ENCODE results near the gene ERBB3.
A peak's percentile ranks its signal among the peaks of the same experiment; 100 is the strongest.
"Not testable (repeated sequence)": the region's sequence is repeated elsewhere in the genome, so short reads cannot be mapped to it uniquely, and the experiment has no call there.

ERBB3 gene

GRCh38 chr12:56116267-56117081 lies 36.5 kb downstream of the ERBB3 start, which contains the start of gene RPL41 (continued):
- TF ChIP-seq ZFP37 (tag by site-specific recombination; IDR thresholded peaks at IDR 0.05) = peak; percentile 95
- no peak for TF ChIP-seq ZNF169 (tag by site-specific recombination; IDR thresholded peaks at IDR 0.05)
- no peak for TF ChIP-seq ZNF175 (tag by site-specific recombination; IDR thresholded peaks at IDR 0.05)
- peak; percentile 63 for TF ChIP-seq ZFP69B (tag by site-specific recombination; IDR thresholded peaks at IDR 0.05)
- TF ChIP-seq ZNF37A (tag by site-specific recombination; IDR thresholded peaks at IDR 0.05) = no peak
- TF ChIP-seq ZNF585B (tag by site-specific recombination; IDR thresholded peaks at IDR 0.05) = no peak
- no peak for TF ChIP-seq ZNF624 (tag by site-specific recombination; IDR thresholded peaks at IDR 0.05)
- TF ChIP-seq GFI1B (tag by site-specific recombination; IDR thresholded peaks at IDR 0.05) = peak; percentile 58; the same call in 1 of the 2 replicates
- TF ChIP-seq ZNF580 (tag by site-specific recombination; IDR thresholded peaks at IDR 0.05) = peak; percentile 59; the same call in 1 of the 2 replicates
- no peak for TF ChIP-seq REPIN1 (tag by site-specific recombination; IDR thresholded peaks at IDR 0.05; ENCODE audit: low read depth)
- no peak for TF ChIP-seq ZNF555 (tag by site-specific recombination; conservative IDR thresholded peaks at IDR 0.05)
- TF ChIP-seq GLI2 (tag by site-specific recombination; IDR thresholded peaks at IDR 0.05; ENCODE audit: borderline replicate concordance, low read depth) = no peak
- no peak for TF ChIP-seq SETDB1 (IDR thresholded peaks at IDR 0.05; ENCODE audit: insufficient read length, low read length)
- TF ChIP-seq ZNF311 (tag by site-specific recombination; IDR thresholded peaks at IDR 0.05; ENCODE audit: borderline replicate concordance) = no peak
- no peak for TF ChIP-seq ZSCAN16 (tag by site-specific recombination; IDR thresholded peaks at IDR 0.05)
- TF ChIP-seq ZNF510 (tag by site-specific recombination; IDR thresholded peaks at IDR 0.05; ENCODE audit: insufficient replicate concordance) = no peak
- peak; percentile 77 for TF ChIP-seq ZNF362 (tag by site-specific recombination; IDR thresholded peaks at IDR 0.05)
- no peak for TF ChIP-seq HOXA7 (CRISPR knock-in tag; IDR thresholded peaks at IDR 0.05; ENCODE audit: borderline replicate concordance)
- no peak; the same call in 1 of the 2 replicates for TF ChIP-seq PRDM1 (tag by site-specific recombination; IDR thresholded peaks at IDR 0.05)
- TF ChIP-seq ZNF629 (tag by site-specific recombination; IDR thresholded peaks at IDR 0.05) = peak; percentile 76
- peak; percentile 87 for TF ChIP-seq YY2 (tag by site-specific recombination; IDR thresholded peaks at IDR 0.05)
- TF ChIP-seq FEZF1 (tag by site-specific recombination; IDR thresholded peaks at IDR 0.05) = no peak

GRCh38 chr12:56117082-56117706 lies 37.2 kb downstream of the ERBB3 start:
- Histone ChIP-seq H3K36me3 (ENCODE audit: control insufficient read depth in 2 of 2, insufficient read depth in 1 of 2, low read length in 2 of 2) (peaks cover 3 to 58% of the 10 kb centered on the region in 2 experiments; a peak in 2 of 3 replicates), H3K27ac (ENCODE audit: extremely low read depth, low read depth, low read length) (peak overlapping the region; percentile 99), H3K4me3 (ENCODE audit: low read depth, low read length) (peak overlapping the region; percentile 69)
- CTCF ChIA-PET = interaction anchor here (0.6 to 5.0 kb wide), 12 partner anchors 8 to 597 kb away, joined by 3 to 86 read pairs (median 4); partner anchors contain the start of genes ERBB3, ESYT1, PA2G4 and SMARCC2
- POLR2A ChIA-PET = interaction anchor here (0.6 to 6.1 kb wide), 22 partner anchors 9 to 378 kb away, joined by 3 to 165 read pairs (median 8); partner anchors contain the start of genes ANKRD52, CNPY2, ESYT1 and MYL6
- peak; percentile 67; the same call in 1 of the 2 replicates for TF ChIP-seq SCRT2 (tag by site-specific recombination; IDR thresholded peaks at IDR 0.05)
- H3K4me1 ChIP-seq (ENCODE audit: control insufficient read depth, insufficient read depth, low read length); H3K9me3 ChIP-seq (ENCODE audit: control insufficient read depth, insufficient read depth, low read depth, low read length): not testable (repeated sequence)

All from HEK293 (cell line).